HepG2 (cell line): Measurements from ENCODE around the gene RRAD. TPM values are rescaled to one million over a fixed set of nuclear protein-coding genes. Genes with fewer than 3 reads are reported as not detected.

Experiments used
- CEBPG ChIP-seq: IDR thresholded peaks from 2 replicates; pipeline ENCODE4 v1.6.1; 2016
- DNMT3B ChIP-seq: conservative IDR thresholded peaks from 2 replicates; pipeline ENCODE4 v1.6.1; 2016; ENCODE audit warnings: missing biosample characterization, control low read depth
- EHMT2 ChIP-seq: fragments of 200-600 bp; sonication (generic); IDR thresholded peaks from 2 replicates; pipeline ENCODE4 v1.7.0; 2017; ENCODE audit warnings: antibody characterized with exemption, low read depth, low read length, borderline replicate concordance
- ESRRA ChIP-seq: sonication (generic); formaldehyde crosslinking; IDR thresholded peaks from 2 replicates; pipeline ENCODE4 v1.5.1; 2020; ENCODE audit warnings: mild to moderate bottlenecking, low read depth, missing genetic modification reagents
- GLI4 ChIP-seq: sonication (generic); formaldehyde crosslinking; IDR thresholded peaks from 2 replicates; pipeline ENCODE4 v1.5.1; 2020; ENCODE audit warnings: missing genetic modification reagents, mild to moderate bottlenecking, moderate library complexity, borderline replicate concordance
- GTF2F1 ChIP-seq: fragments of 150-350 bp; IDR thresholded peaks from 2 replicates; pipeline ENCODE4 v1.6.1; 2014; ENCODE audit warnings: low read length
- ISL2 ChIP-seq: sonication (generic); formaldehyde crosslinking; IDR thresholded peaks from 2 replicates; pipeline ENCODE4 v1.5.0; 2020; ENCODE audit warnings: missing genetic modification reagents
- KAT2B ChIP-seq: fragments of 150-350 bp; IDR thresholded peaks from 2 replicates; pipeline ENCODE4 v1.6.1; 2014; ENCODE audit warnings: low read depth, low read length, borderline replicate concordance
- LCORL ChIP-seq, 2 experiments: fragments of 450-650 bp in 1 of 2; sonication (generic) in 1 of 2; formaldehyde crosslinking in 1 of 2; IDR thresholded peaks; 2 replicates each; pipeline versions ENCODE4 v1.5.0 to v1.6.1; 2017 to 2020; ENCODE audit warnings: antibody characterized with exemption in 1 of 2, missing genetic modification reagents in 1 of 2
- MAFF ChIP-seq: IDR thresholded peaks from 2 replicates; pipeline ENCODE4 v1.6.1; 2011; ENCODE audit warnings: low read depth, low read length, improper control_type of control experiment
- NR2C2 ChIP-seq: sonication (generic); formaldehyde crosslinking; IDR thresholded peaks from 2 replicates; pipeline ENCODE4 v1.4.0; 2020; ENCODE audit warnings: missing genetic modification reagents, mild to moderate bottlenecking, moderate library complexity, borderline replicate concordance
- PATZ1 ChIP-seq: sonication (generic); formaldehyde crosslinking; IDR thresholded peaks from 2 replicates; pipeline ENCODE4 v1.4.0; 2020; ENCODE audit warnings: missing genetic modification reagents
- PRDM15 ChIP-seq: sonication (generic); formaldehyde crosslinking; IDR thresholded peaks from 2 replicates; pipeline ENCODE4 v1.4.0; 2020; ENCODE audit warnings: missing genetic modification reagents
- RBM39 ChIP-seq: fragments of 200-400 bp; formaldehyde crosslinking; IDR thresholded peaks from one replicate; pipeline ENCODE4 v1.6.1; 2018; ENCODE audit warnings: antibody characterized with exemption, mild to moderate bottlenecking, low read depth, low read length; ENCODE audit not compliant: poor library complexity, severe bottlenecking
- SAP130 ChIP-seq: IDR thresholded peaks from 2 replicates; pipeline ENCODE4 v1.6.1; 2016; ENCODE audit warnings: low read depth
- SP140L ChIP-seq: sonication (generic); formaldehyde crosslinking; IDR thresholded peaks from 2 replicates; pipeline ENCODE4 v1.4.0; 2020; ENCODE audit warnings: missing genetic modification reagents, borderline replicate concordance
- TBL1XR1 ChIP-seq: fragments of 150-350 bp; IDR thresholded peaks from 2 replicates; pipeline ENCODE4 v1.6.1; 2014; ENCODE audit warnings: borderline replicate concordance, low read length; ENCODE audit not compliant: partially characterized antibody
- YY1 ChIP-seq: IDR thresholded peaks from 2 replicates; pipeline ENCODE4 v1.6.1; 2011; ENCODE audit warnings: low read length, low read depth, moderate library complexity, mild to moderate bottlenecking; ENCODE audit not compliant: insufficient read depth, insufficient replicate concordance
- ZBTB34 ChIP-seq: sonication (generic); formaldehyde crosslinking; IDR thresholded peaks from 2 replicates; pipeline ENCODE4 v1.8.0; 2022; ENCODE audit warnings: mild to moderate bottlenecking, missing genetic modification reagents
- ZNF562 ChIP-seq: sonication (generic); formaldehyde crosslinking; IDR thresholded peaks from 2 replicates; pipeline ENCODE4 v1.8.0; 2022; ENCODE audit warnings: missing genetic modification reagents, borderline replicate concordance
- ZNF660 ChIP-seq: sonication (generic); formaldehyde crosslinking; IDR thresholded peaks from 2 replicates; pipeline ENCODE4 v1.5.1; 2020; ENCODE audit warnings: mild to moderate bottlenecking, low read depth, missing genetic modification reagents, borderline replicate concordance
- ZNF746 ChIP-seq: sonication (generic); formaldehyde crosslinking; IDR thresholded peaks from 2 replicates; pipeline ENCODE4 v1.8.0; 2022; ENCODE audit warnings: mild to moderate bottlenecking, missing genetic modification reagents
- ZNF777 ChIP-seq: sonication (generic); formaldehyde crosslinking; IDR thresholded peaks from 2 replicates; pipeline ENCODE4 v1.4.0; 2020; ENCODE audit warnings: missing genetic modification reagents
- polyA plus RNA-seq, 8 experiments: library from polyadenylated mRNA; depleted of rRNA in 3 of 8; stranded (reverse) in 7 of 8; unstranded in 1 of 8; fragments of >200 nt; fragmentation: Illumina TruSeq in 4 of 8; extraction: Trizol in 4 of 8; gene quantifications; 2 replicates each; pipeline versions ENCODE4 v1.2.1 to v1.2.3, GENCODE V29; 2011 to 2016; ENCODE audit warnings: low read depth in 4 of 8, missing spikeins in 1 of 8, mixed read lengths in 1 of 8; ENCODE audit not compliant: insufficient read depth in 1 of 8
- total RNA-seq, 5 experiments: library from RNA; depleted of rRNA; stranded (reverse); fragments of >200 nt; fragmentation: Illumina TruSeq; extraction: Trizol; gene quantifications; 2 replicates each; pipeline ENCODE4 v1.2.3, GENCODE V29; 2016; ENCODE audit warnings: low read depth in 1 of 5

The RRAD gene
- total and polyA plus RNA-seq, 2 of the 13 experiments (the other 11 are each of a cell fraction or from before 2014, with no cell fraction given) = 0.80 to 1.1 TPM

- TF ChIP-seq GLI4 (no peak), SP140L (no peak), CEBPG (CRISPR knock-in tag) (peak; percentile 64), MAFF (no peak), RBM39 (no peak), TBL1XR1 (no peak), ESRRA (CRISPR knock-in tag) (no peak), ZNF562 (no peak), ZBTB34 (CRISPR knock-in tag) (no peak), KAT2B (no peak), YY1 (no peak), ISL2 (CRISPR knock-in tag) (no peak), ZNF660 (CRISPR knock-in tag) (no peak), LCORL (IDR thresholded peaks at IDR 0.05) (no peak), LCORL (CRISPR knock-in tag; IDR thresholded peaks at IDR 0.05) (no peak), ZNF746 (no peak), GTF2F1 (no peak), PRDM15 (CRISPR knock-in tag) (no peak), NR2C2 (CRISPR knock-in tag) (no peak), ZNF777 (CRISPR knock-in tag) (no peak), DNMT3B (0 out of 2 replicates have a peak, but pooled peaks have one; percentile 53), SAP130 (CRISPR knock-in tag) (peak; percentile 47; the same call in 1 of the 2 replicates), PATZ1 (CRISPR knock-in tag) (peak; percentile 22; the same call in 1 of the 2 replicates), EHMT2 (no peak)
These were observed 4.9 kb upstream of the RRAD start (continued) for GRCh38 chr16:66930189-66930588.
